ENCODE data around the gene POP4.

The POP4 gene

DNA sequence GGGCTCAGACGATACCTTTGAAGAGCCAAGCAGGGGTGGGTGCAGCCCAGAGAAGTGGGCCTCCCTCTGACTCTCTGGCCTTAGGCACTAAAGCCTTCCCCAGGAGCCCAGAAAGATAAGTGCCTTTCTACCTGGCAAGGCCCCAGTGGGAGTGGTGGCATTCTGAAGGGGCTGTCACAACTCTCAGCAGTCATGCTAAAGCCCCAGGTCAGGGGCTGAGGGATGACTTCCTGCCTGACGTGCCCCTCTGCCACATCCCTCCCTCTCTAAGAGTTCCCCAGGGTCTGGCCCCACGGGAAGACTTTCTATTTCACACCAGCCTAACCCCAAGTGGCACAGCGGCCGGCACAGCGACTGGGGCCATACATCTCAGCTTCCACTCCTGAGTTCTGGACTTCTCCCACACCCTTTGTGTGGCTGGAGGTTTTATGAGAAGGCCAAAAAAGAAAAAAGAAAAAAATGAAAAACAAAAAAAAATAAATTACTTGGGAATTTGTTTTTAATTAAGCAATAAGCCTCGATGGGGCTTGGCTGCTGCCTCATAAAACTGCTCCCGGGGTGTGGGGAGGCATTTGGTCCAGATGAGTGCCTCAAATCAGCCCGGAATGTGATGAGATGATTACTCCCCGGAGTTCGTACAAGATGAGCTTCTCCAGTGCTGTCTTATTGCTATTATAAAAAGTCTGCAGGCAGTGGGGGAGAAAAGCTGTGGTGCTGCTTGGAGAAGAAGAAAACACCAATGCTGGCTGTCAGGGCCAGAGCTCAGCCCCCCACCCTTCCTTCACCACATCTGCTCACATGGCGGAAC, 30.7 kb downstream of the POP4 start:
- no peak for DNase-seq (ENCODE audit: low read depth)
- TF ChIP-seq, protein P1, sequence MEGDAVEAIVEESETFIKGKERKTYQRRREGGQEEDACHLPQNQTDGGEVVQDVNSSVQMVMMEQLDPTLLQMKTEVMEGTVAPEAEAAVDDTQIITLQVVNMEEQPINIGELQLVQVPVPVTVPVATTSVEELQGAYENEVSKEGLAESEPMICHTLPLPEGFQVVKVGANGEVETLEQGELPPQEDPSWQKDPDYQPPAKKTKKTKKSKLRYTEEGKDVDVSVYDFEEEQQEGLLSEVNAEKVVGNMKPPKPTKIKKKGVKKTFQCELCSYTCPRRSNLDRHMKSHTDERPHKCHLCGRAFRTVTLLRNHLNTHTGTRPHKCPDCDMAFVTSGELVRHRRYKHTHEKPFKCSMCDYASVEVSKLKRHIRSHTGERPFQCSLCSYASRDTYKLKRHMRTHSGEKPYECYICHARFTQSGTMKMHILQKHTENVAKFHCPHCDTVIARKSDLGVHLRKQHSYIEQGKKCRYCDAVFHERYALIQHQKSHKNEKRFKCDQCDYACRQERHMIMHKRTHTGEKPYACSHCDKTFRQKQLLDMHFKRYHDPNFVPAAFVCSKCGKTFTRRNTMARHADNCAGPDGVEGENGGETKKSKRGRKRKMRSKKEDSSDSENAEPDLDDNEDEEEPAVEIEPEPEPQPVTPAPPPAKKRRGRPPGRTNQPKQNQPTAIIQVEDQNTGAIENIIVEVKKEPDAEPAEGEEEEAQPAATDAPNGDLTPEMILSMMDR (conservative IDR thresholded peaks at IDR 0.05; ENCODE audit: control insufficient read depth, insufficient read depth, low read depth, low read length): no peak
- H3K4me3 ChIP-seq (ENCODE audit: control insufficient read depth, low read depth, low read length): no peak overlapping the region

DNA sequence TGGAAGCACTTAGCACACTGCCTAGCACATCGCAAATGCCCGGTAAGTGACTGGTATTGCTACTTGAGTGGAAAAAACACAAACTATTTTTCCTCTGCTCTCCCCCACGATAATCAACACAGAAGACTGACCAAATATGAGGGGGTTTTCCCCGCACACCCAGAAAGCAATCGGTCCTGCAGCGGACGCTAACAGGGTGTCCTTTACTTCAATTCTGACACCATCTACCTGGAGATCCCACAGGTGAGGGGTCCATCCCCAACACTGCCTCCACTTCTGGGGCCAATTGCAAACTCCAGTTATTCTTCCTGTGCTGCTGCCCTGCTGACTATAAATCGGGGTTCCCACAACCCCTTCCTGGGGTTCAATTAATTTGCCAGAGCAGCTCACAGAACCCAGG, 33.0 kb downstream of the POP4 start:
- no peak overlapping the region for H3K4me3 ChIP-seq (ENCODE audit: control insufficient read depth, low read depth, low read length)
- TF ChIP-seq, protein P1 (conservative IDR thresholded peaks at IDR 0.05; ENCODE audit: control insufficient read depth, insufficient read depth, low read depth, low read length): no peak
- no peak for DNase-seq (ENCODE audit: low read depth)

DNA sequence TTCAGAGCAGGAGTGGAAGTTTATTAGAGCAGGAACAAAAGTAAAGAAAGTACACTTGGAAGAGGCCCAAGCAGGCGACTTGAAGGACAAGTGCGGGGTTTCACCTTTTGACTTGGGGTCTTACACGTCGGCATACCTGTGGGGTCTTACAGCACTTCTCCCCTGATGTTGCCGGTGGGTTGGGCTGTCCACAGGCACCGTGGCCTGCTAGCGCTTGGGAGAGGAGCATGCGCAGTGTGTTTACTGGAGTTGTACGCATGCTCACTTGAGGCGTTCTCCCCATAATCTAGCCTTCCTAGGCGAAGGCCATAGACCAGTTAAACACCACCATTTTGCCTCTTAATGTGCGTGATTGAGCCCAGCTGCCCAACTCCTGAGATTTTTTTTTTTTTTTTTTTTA, 34.1 kb downstream of the POP4 start:
- TF ChIP-seq, protein P1 (conservative IDR thresholded peaks at IDR 0.05; ENCODE audit: control insufficient read depth, insufficient read depth, low read depth, low read length): no peak
- DNase-seq (ENCODE audit: low read depth): no peak
- H3K4me3 ChIP-seq (ENCODE audit: control insufficient read depth, low read depth, low read length): no peak overlapping the region

DNA sequence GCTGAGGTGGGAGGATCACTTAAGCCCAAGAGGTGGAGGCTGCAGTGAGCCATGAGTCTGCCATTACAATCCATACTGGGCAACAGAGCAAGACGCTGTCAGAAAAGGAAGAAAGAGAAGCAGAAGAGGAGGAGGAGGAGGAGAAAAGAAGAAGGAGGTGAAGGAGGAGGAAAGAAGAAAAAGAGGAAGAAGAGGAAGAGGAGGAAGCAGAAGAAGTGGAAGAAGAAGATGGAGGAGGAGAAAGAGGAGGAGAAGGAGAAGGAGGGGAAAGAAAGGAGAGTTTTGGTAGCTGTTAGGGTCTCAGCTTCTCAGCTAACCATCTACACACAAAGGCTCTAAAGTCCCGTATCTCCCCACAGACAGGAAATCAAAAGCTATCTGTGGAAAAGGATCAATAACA, 35.5 kb downstream of the POP4 start:
- H3K4me3 ChIP-seq (ENCODE audit: control insufficient read depth, low read depth, low read length): no peak overlapping the region
- DNase-seq (ENCODE audit: low read depth): no peak

DNA sequence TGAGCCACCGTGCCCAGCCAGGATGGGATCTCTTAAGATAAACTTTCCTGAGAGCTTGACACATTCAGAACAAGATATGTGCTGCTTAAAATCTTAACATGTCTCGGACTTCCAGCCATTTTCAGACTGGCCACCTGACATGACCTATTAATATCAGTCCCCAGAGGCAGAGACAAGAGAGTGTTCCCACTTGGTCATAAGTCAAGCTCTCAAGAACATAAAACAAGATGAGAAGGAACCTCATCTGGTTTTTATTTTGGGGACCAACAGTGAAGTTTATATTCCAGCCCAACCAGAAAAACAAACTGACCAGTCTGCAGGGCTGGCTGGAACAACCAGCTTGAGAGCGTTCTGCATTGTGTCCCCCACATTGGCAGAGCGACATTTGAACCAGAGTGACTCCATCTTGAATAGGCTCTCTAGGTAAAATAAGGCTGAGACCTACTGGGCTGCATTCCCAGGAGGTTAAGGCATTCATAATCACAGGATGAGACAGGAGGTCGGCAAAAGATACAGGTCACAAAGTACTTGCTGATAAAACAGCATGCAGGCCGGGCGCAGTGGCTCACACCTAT, 37.4 kb downstream of the POP4 start:
- peak; percentile 24 for DNase-seq (ENCODE audit: low read depth)
- no peak overlapping the region for H3K4me3 ChIP-seq (ENCODE audit: control insufficient read depth, low read depth, low read length)
- TF ChIP-seq, protein P1 (conservative IDR thresholded peaks at IDR 0.05; ENCODE audit: control insufficient read depth, insufficient read depth, low read depth, low read length): no peak

More for the DNA sequence above, 35.5 kb downstream of the POP4 start:
- TF ChIP-seq, protein P1 (conservative IDR thresholded peaks at IDR 0.05; ENCODE audit: control insufficient read depth, insufficient read depth, low read depth, low read length): no peak

DNA sequence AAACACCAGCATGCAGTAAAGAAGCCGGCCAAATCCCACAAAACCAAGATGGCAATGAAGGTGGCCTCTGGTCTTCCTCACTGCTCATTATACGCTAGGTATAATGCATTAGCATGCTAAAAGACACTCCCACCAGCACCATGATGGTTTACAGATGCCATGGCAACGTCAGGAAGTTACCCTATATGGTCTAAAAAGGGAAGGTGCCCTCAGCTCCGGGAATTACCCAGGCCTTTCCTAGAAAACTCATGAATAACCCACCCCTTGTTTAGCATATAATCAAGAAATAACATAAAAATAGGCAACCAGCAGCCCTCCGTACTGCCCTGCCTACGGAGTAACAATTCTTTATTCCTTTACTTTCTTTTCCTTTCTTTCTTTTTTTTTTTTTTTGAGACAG, 38.1 kb downstream of the POP4 start:
- no peak overlapping the region for H3K4me3 ChIP-seq (ENCODE audit: control insufficient read depth, low read depth, low read length)
- TF ChIP-seq, protein P1 (conservative IDR thresholded peaks at IDR 0.05; ENCODE audit: control insufficient read depth, insufficient read depth, low read depth, low read length): no peak
- no peak for DNase-seq (ENCODE audit: low read depth)
